GM12892 (cell line): ENCODE measurements around the gene ERMN.

ENCODE experiments used
- POLR2A ChIP-seq: IDR thresholded peaks from 2 replicates; pipeline ENCODE4 v1.6.1; 2011; ENCODE audit warnings: low read depth, low read length, control low read depth
- POLR2AphosphoS5 ChIP-seq: IDR thresholded peaks from 2 replicates; pipeline ENCODE4 v1.6.1; 2011; ENCODE audit warnings: low read depth, low read length, control low read depth

- no peak for TF ChIP-seq POLR2AphosphoS5
- TF ChIP-seq POLR2A: no peak
Measured at GRCh38 chr2:157309878-157310277, 15.7 kb downstream of the ERMN start.
